NCI-H1417 (cell line): ENCODE results near the gene SLCO3A1.
A peak's percentile ranks its signal among the peaks of the same experiment; 100 is the strongest.
"Not testable (repeated sequence)": the region's sequence is repeated elsewhere in the genome, so short reads cannot be mapped to it uniquely, and the experiment has no call there.

Source experiments
- DNase-seq, 3 experiments: peaks; one replicate each; lab custom pipeline; 2025; lab: John Stamatoyannopoulos, UW

Gene SLCO3A1

DNA sequence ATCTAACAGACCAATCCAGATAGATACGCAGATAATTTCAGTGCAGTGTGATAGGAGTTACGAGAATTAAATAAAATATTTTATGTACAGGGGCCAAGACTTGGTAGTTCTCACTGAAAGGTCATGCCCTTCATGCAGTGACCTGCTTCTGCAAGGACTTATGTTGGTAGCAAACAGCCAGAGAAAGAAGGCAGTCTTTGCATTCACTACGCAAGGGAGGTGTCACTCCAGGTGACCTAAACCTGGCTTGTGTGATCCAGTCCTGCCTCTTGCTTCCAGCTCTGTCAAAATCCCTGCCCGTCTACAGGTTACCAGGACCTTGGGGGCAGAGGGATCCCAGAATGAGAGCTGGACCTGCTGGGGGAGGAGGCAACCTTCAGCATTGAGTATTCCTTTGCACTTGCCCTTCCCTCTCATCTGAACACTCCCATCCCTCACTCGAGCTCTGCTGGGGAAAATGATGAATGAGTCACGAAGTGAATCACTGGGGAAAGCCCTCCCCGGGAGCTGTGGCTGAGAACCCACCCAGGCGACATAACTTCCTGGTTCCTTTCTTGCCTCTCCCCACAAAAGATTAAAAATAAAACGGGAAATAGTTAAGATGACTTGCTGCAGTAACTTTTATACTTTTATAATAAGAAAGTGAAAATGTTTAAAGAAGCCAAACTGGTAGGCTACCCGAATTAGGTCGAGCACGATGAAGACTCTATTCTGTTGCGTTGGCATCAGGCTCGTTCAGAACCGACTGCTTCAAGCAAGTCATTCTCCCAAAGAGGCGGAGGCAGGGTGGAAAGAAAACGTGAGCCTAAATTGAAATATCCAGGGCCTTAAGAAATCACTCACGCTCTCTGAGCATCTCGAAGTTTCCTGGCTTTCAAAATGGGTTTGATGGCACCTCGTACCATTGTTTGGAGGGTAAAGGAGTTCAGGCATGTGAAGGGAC, 216.1 kb downstream of the SLCO3A1 start:
- DNase-seq: no peak

DNA sequence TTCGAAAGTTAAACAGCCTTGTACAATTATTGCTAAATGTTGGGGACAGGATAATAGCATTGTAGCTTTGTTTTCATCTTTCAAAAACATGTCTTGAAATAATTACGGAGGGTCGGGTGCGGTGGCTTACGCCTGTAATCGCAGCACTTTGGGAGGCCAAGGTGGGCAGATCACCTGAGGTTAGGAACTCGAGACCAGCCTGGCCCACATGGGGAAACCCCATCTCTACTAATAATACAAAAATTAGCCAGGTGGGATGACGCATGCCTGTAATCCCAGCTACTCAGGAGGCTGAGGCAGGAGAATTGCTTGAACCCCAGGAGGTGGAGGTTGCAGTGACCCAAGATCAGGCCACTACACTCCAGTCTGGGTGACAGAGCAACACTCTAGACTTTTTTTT, 216.7 kb downstream of the SLCO3A1 start:
- DNase-seq: not testable (repeated sequence)

DNA sequence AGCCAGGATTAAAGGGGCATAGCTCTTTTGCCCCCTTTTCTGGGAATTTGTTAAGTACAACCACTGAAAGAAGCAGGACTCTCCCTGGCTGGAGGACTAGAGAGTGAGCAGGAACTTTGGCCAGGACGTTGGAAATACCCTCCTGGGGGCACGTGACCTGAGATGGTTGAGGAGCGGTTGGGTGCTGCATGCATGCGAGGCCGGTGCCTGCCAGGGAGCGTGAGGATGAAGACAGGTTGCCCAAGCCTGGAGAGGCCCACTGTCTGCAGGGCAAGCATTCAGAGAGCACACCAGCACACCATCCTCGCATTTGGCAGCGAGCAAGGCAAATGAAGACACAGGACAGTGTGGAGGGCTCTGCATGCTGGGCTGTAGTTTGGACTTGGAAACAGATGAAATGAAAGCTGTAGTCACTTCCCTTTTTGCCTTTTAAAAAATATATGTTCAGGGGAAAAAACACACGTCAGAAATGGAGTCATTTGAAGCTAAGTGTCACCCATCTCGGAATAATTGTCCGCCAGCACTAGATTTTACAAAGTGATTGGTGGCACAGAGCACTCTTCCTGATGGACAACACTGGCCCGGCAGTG, 217.6 kb downstream of the SLCO3A1 start:
- DNase-seq: no peak

DNA sequence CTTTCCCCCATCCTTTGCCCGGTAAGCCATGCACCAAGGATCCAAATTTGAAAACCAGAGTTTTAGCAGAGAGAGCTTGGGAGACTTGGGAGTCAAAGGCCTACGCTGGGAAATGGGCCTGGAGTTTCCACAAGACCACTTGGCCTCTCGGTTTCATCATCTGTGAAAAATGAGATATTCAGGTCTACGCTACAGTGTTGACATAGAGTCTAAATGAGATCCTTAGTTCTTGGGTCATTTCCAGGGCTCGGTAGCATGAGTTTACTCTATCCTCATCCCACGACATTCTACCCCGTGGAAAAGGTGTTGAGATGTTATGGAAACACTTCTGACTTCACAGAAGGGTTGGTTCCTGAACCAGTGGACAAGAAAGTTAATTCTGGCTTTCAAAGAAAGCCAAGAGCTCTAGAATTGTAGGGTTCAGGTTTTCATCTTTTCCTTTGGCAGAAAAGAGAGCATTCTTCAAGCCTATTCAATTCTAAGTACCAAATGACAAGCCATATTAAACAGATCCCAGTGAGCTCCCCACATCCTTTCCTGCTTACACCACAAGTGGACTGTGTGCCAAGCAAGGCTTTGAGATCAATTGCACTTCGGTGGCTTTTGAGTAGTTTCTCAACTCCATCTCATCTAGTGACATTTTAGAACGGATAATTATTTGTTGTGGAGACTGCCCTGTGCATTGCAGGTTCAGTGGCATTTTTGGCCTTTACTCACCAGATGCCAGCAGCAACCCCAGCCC, 219.7 kb downstream of the SLCO3A1 start:
- no peak for DNase-seq

DNA sequence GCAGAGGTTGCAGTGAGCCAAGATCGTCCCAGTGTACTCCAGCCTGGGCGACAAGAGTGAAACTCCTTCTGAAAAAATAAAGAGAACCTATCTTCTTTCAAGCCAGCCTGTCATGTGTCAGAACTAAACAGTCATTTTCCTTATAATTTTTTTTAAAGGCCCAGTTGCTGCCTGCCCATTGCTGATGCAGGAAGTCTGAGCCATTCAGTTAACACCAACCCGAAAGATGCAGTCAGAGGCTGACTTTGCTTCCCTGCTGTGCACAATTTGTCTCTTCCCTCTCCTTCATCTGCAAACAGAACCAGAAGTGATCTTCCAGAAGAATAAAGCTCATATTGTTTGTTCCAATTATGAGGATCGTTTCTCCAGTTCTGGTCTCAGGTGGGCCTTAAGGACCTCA, 220.6 kb downstream of the SLCO3A1 start:
- DNase-seq: peak in 2 of 3 experiments; percentile 23 to 59

DNA sequence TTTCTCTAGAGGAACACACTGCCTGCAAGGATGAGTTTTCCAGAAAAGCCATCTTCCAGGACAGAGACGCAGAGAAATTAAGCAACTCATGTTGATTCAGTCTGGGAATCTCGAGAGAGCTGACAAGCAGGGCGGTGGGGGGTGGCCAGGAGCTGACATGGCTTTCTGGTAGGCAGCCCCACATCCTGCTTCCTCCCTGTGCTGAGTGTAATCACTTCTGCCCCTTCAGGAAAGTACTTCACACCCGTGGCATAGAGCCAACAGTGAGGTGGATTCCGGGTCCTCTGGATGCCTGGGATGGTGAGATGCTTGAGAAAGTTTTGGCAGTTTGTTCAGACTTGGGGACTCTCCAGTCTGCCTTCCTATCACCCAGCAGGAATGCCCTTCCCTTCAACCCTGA, 221.1 kb downstream of the SLCO3A1 start:
- DNase-seq: peak in 1 of 3 experiments; percentile 58

DNA sequence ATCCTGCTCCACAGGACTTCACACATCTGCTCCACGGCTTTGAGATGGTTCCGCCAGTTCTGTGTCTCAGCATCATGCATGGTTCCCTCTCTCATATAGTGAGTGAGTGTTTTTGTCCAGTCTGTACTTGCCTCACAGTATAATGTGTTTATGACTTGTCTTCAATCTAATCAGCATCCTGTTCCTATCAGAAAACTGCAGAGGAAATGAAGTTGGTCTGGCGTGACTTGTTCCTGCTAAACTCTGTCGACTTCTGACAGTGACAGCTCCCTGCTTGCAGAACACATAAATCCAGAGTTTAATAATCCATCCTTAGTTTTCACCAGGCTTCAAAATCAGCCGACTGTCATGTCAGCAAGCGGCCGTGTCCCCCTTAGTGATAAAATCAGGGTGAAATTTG, 222.3 kb downstream of the SLCO3A1 start:
- DNase-seq: no peak

DNA sequence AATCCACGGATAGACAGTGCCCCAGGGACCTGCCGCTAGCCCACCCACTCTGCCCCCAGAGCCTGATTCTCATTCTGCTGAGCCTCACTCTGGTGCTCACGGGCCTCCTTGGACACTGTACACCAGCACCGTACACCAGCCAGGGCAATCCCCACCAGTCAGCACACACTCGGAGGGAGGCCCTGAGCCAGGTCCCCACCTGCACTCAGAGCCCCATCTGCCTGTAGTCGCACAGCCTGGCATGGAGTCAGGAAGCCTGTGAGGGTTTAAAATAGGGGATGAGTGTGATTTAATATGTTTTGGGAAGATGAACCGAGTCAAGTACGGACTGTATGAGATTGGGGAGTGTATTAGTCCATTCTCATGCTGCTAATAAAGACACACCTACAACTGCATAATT, 223.0 kb downstream of the SLCO3A1 start:
- DNase-seq: no peak

DNA sequence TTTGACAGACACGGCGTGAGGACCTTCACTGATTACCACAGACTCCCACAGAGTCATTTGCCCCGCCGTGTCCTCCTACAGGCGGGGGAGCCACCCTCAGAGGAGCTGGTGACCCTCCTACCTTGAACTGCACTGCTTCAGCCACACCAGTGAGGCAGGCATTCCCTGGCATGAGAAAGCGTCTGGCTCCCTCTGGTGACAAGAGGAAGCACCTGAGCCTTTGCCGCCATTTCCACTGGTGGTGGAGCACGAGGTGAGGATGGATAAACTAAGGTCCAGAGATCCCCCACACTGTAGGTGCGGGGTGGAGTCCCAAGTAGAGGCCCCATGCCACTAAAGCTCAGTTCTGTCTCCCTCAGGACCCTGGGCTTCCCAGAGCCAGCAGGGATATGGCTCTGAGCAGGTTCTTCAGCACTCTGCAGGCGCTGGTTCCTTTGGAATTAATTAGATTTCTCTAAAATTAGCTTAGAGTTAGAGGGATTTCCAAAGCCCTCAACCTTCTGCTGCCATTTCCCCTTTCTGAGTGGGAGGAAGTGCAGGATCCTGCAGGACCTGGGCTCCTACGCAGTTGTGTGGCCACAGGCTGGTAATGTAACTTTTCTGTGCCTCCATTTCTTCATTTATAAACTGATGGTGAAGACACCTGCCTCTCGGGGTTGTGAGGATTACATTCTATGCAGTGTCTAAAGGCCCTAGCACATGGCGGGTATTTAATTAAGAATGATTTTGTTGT, 224.0 kb downstream of the SLCO3A1 start:
- DNase-seq: peak; percentile 60 to 86 (median 66)

DNA sequence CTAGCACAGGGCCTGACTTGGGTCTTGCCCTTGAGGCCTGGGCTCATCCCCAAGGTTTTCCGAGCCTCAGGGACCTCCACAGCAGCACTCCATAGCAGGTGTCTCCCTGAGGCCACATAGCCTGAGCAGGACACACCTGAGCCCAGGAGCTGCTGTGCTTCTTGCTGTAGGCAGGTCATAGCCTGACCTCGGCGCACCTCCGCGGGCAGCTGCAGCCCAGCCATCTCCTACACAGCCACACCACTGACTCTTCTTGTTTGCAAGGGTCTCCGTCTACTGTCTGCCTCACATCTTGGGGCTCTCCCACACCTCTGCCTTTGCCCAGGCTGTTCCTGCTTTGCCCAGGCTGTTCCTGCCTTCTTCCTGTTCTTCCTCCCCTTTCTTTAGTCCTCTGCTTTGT, 224.8 kb downstream of the SLCO3A1 start:
- no peak for DNase-seq

DNA sequence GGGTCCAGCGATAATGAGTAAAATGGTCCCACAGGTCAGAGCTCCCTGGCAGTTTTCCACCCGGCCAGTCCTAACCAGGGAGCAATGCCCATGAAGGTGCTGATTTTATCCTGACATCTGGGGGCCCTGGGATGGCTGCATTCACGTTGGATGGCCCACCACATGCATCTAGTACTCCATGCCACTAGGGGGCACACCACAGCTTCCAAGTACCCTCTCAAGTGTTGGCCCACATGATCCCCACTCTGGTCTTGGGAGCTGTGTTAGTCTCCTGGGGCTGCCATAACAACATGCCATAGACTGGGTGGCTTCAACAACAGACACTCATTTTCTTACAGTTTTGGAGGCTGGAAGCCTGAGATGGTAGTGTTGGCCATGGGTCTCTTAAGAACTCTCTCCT, 225.5 kb downstream of the SLCO3A1 start:
- DNase-seq: peak in 2 of 3 experiments; percentile 19 to 39

DNA sequence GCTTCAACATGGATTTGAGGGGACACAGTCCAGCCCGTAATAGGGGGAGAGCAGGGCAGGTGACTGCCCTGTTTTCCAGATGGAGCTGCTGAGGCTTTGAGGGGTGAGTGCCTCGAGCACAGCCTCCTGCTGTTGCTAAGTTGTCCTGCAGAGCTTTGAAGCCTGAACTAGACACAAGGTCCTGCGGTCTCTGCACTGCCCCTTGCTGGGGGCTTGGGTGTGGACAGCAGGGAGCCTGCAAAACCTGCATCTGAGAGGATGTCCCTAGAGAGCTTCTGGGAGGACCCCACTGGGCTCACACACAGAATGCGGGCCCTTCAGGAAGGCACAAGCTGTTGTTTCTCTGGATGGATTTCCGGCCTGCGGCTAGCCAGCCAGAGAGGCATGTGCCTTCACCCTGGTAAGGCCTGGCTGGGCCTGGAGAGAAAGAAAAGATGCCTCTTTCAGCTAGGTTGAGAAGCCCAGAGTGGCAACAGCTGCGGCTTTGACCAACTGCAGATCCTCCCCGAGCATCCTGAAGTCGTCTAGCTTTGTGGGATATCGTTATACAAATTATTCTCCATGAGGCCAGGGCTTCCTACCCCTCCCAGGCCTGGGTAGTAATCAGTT, 226.2 kb downstream of the SLCO3A1 start:
- DNase-seq: peak in 1 of 3 experiments; percentile 30

DNA sequence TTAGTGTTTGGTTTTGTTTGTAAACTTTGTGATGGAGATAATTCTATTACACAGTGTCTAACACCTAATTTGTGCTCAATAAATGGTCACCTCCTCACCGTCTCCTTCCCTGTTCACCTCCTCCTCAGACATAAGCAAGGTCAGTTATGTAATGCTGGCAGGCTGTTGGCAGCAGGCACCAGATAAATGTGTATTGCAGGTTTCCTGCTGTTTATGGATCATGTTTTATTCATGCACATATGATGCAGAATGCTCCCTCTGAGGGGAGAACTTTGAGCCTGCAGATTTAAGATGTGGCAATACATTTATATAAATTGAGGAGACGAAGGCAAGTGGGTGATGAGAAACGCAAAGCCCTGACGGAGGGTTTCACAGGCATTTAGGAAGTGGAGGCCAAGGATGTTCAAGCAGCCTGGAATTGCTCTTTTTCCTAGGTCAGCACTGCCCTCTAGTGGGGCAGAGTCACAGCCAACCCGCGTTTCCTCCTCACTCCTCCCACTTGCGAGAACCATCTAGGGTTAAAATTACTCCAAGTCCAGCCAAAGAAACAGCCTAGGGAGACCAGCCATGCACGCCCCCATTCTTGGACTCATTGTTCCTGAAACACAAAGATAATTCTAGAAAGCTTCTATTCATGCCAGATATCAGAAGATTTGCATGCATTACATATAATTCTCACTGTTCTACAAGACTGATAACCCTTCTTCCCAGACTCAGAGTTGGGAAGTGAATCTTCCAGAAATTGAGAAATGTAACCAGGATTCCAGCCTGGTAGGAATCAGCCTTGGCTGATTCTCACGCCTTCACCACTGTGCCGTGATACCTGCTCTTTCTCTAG, 228.7 kb downstream of the SLCO3A1 start:
- peak; percentile 80 to 90 (median 86) for DNase-seq

DNA sequence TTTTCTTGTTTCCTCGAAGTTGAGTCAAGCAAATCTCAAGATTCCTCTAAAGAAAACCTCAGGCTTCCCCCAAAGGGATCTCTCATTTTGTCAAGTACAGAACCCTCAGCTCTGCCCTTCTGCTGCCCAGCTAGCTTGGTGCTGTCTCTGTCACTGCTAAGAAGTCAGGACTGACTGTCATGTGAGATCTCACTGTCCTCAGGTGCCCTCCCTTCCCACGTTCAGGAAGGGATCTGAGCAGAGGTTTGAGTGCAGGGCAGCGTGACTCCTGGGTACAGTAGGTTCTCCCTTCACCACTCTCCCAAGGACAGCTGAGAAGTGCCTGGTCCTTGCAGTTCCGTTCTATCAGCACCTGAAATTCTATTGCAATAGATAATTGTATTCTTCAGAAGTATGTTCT, 229.7 kb downstream of the SLCO3A1 start:
- no peak for DNase-seq

DNA sequence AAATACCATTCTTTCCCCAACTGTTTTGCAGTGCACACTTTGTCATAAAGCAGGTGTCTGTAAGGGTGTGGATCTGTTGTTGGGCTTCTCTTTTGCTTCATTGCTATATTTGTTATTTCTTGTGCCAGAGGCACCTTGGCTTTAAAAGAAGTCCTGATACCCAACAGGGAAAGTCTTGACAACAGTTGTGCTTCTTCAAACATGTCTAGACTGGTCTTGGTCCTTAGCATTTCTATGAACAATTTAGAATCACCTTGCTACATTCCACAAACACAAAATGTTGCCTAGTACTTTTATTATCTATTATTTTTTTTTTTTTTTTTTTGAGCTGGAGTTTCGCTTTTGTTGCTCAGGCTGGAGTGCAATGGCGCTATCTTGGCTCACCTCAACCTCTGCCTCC, 233.7 kb downstream of the SLCO3A1 start:
- DNase-seq: no peak

DNA sequence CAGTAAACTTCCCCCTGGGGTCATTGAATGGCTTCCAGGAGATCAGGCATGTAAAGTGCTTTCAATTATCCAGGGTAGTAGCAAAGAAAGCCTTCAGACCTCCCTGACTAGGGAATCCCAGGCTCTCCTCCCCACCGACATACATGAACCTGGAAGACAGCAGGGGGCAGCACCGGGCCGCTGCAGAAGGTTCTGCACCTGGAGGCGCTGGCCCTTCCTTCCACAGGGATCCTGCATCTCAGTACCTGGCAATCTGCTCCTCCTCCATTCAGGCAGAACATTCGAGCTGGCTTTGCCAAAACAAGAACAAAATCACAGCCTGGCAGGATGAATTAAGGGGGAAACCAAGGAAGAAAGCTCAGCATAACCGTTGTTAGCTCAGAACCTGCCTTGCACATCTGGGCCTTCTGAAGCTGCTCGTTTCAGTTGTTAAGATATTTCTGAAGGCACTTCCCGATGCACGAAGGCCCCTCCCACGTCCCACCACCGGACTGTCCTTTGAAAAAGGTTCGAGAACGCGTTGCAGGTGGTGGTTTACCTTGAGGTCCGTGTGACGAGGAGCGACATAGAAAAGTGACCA, 237.7 kb downstream of the SLCO3A1 start:
- DNase-seq: peak; percentile 71 to 87 (median 76)

DNA sequence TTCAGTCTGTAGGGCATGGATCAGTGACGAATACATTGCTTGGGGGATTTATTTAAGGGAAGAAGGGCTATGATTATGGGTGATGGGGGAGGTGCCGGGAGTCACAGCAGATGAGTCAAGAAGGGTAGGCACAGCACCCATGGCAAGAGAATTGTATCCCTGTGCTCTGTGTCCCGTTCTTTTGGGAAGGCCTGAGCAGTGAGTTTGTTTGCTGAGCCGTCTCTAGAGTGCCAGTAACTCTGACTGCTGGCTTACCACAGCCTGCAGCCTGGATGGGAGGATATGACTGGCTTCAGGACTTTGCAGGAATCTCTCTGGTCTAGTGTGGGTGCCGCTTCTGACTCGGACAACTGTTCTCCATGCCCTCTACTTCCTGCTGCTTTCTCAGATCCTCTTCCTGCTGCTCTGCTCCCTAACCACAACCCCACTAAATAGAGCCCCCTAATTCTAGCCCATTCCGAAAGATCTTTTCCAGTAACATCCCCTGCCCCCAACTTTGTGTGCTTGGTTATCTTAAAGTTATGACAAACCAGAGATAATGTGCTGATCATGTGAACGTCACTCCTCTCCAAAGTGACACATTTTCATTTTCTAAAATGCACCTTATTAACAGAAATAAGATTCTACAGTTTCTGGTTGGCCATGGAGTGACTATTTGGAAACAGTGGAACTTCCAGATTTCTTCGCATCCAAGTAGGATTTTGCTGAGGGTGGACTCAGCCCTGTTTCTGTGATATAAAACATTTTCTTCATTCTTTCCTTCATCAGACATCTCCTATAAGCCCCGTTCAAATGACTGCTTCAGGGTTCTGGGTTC, 239.0 kb downstream of the SLCO3A1 start:
- DNase-seq: no peak

DNA sequence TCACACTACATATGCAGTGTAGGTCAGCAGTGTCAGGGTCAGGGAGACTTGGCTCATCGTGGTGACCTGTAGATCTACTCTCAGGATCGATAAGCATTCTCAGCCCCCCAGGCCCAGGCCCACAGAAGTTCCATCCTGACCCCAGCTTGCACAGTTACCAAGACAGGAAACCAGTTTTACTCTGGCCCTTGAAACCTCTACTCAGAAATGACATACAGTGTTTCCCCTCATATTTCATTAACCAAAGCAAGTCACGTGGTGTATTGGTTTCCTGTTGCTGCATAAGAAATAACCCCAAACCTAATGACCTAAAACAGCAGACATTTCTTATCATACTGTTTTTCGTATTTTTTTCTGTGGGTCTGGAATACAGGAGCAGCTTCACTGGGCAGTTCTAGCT, 242.2 kb downstream of the SLCO3A1 start:
- no peak for DNase-seq

DNA sequence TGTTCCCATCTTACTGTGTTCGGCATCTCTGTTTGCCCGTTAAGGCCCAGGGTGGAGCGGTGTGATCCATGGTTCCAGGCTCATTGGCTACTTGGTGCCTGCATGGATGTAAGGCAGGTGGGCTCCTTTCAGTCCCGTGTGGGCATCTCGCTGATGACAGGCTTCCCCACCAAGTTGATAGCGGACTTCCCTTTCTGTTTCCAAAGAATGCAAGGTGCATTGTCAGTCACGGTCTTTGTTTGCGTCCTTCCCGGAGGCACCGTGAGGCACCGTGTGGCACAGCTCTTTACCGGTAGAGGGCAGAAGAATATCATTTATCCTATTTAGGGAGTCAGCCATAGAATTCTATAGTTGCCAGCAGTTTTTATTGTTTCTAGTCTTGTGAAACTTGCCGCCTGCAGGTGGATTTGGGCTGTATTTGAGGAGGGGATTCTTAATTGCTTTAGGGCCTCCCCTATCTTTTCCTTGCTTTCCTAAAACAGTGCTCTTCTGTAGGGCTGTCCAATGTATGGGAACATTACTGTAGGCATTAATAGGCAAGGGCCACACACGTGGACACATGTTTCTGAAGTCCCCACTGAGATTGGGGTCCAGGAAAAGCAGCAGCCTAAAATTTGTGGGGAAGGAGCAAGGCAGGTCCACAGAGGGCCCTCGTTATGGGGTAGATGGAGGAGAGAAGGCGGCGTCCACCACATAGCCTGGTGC, 244.1 kb downstream of the SLCO3A1 start:
- peak; percentile 44 to 83 (median 69) for DNase-seq
